ENCODE data around the gene IFNGR1. TPM values are rescaled to one million over a fixed set of nuclear protein-coding genes. Genes with fewer than 3 reads are reported as not detected.

Gene IFNGR1
- total RNA-seq, 1 experiment from 2014 or later, result 58.4 TPM

GRCh38 chr6:137246791-137247202 lies 27.6 kb upstream of the IFNGR1 start:
- peaks cover 22% of the 10 kb centered on the region for H3K4me1 Mint-ChIP-seq (ENCODE audit: insufficient read depth, unreplicated experiment)
- intact Hi-C loops (cut with micrococcal nuclease), result no loop called here
- no peaks in the 10 kb centered on the region for H3K27me3 Mint-ChIP-seq (ENCODE audit: insufficient read depth, unreplicated experiment)
- BruUV-seq (replicated peaks), result no TSS peak
- POLR2A ChIA-PET, result interaction anchor here (0.6 to 2.5 kb wide), 6 partner anchors 9 to 229 kb away, joined by 3 to 17 read pairs (median 6); no protein-coding TSS in a partner anchor
- H3K4me3 Mint-ChIP-seq (ENCODE audit: unreplicated experiment), result no peak overlapping the region
- no peaks in the 10 kb centered on the region for H3K36me3 Mint-ChIP-seq (ENCODE audit: insufficient read depth, unreplicated experiment)
- no peak for DNase-seq (ENCODE audit: unreplicated experiment)
- TF ChIP-seq, protein P1, sequence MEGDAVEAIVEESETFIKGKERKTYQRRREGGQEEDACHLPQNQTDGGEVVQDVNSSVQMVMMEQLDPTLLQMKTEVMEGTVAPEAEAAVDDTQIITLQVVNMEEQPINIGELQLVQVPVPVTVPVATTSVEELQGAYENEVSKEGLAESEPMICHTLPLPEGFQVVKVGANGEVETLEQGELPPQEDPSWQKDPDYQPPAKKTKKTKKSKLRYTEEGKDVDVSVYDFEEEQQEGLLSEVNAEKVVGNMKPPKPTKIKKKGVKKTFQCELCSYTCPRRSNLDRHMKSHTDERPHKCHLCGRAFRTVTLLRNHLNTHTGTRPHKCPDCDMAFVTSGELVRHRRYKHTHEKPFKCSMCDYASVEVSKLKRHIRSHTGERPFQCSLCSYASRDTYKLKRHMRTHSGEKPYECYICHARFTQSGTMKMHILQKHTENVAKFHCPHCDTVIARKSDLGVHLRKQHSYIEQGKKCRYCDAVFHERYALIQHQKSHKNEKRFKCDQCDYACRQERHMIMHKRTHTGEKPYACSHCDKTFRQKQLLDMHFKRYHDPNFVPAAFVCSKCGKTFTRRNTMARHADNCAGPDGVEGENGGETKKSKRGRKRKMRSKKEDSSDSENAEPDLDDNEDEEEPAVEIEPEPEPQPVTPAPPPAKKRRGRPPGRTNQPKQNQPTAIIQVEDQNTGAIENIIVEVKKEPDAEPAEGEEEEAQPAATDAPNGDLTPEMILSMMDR (IDR thresholded peaks at IDR 0.05; ENCODE audit: unreplicated experiment), result no peak
- CTCF ChIA-PET, result interaction anchor here (0.9 kb wide), 1 partner anchor 29 kb away, joined by 4 read pairs; no protein-coding TSS in a partner anchor
- no peak overlapping the region for H3K27ac Mint-ChIP-seq (ENCODE audit: low read depth, unreplicated experiment)
- H3K9me3 Mint-ChIP-seq (ENCODE audit: unreplicated experiment), result no peaks in the 10 kb centered on the region

DNA sequence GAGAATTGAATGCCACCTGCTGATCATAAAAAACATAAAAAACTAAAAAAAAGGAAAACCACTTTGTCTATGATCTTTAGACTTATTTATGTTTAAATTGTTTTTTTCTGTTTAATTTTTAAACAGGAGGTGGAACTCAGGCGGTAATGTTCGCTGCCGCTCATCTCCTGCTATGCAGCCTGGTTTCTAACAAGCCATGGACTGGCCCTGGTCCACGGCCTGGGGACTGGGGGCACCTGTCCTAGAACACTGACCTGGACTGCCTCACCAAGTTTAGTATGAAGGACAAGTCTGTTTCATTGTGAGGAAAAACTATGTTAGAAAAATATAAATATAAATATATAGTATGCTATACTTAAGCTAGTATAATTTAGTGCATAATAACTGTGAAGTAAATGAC lies 27.0 kb upstream of the IFNGR1 start:
- DNase-seq (ENCODE audit: unreplicated experiment), result no peak
- Mint-ChIP-seq H3K27me3 (ENCODE audit: insufficient read depth, unreplicated experiment) (no peaks in the 10 kb centered on the region), H3K27ac (ENCODE audit: low read depth, unreplicated experiment) (no peak overlapping the region), H3K4me3 (ENCODE audit: unreplicated experiment) (no peak overlapping the region), H3K36me3 (ENCODE audit: insufficient read depth, unreplicated experiment) (no peaks in the 10 kb centered on the region), H3K9me3 (ENCODE audit: unreplicated experiment) (no peaks in the 10 kb centered on the region), H3K4me1 (ENCODE audit: insufficient read depth, unreplicated experiment) (peaks cover 28% of the 10 kb centered on the region)
- ChIA-PET POLR2A (interaction anchor here (1.3 to 17.4 kb wide), 2 partner anchors 26 to 29 kb away, joined by 9 to 651 read pairs; partner anchors contain the start of gene IFNGR1), CTCF (interaction anchor here (0.9 kb wide), 1 partner anchor 29 kb away, joined by 4 read pairs; no protein-coding TSS in a partner anchor)
- no TSS peak for BruUV-seq (replicated peaks)
- TF ChIP-seq, protein P1 (IDR thresholded peaks at IDR 0.05; ENCODE audit: unreplicated experiment), result no peak
- intact Hi-C loops (cut with micrococcal nuclease), result no loop called here

GRCh38 chr6:137241481-137242038 lies 22.4 kb upstream of the IFNGR1 start:
- H3K4me1 Mint-ChIP-seq (ENCODE audit: insufficient read depth, unreplicated experiment), result peaks cover 57% of the 10 kb centered on the region
- no peaks in the 10 kb centered on the region for H3K9me3 Mint-ChIP-seq (ENCODE audit: unreplicated experiment)
- intact Hi-C loops (cut with micrococcal nuclease), result no loop called here
- H3K27ac Mint-ChIP-seq (ENCODE audit: low read depth, unreplicated experiment), result peak overlapping the region; percentile 92
- H3K36me3 Mint-ChIP-seq (ENCODE audit: insufficient read depth, unreplicated experiment), result no peaks in the 10 kb centered on the region
- ChIA-PET POLR2A (interaction anchor here (0.6 to 17.4 kb wide), 17 partner anchors 8 to 864 kb away, joined by 3 to 651 read pairs (median 3); partner anchors contain the start of gene IFNGR1), CTCF (interaction anchor here (0.6 to 1.9 kb wide), 3 partner anchors 21 to 75 kb away, joined by 3 to 5 read pairs (median 4); no protein-coding TSS in a partner anchor)
- no TSS peak for BruUV-seq (replicated peaks)
- DNase-seq (ENCODE audit: unreplicated experiment), result peak; percentile 55
- TF ChIP-seq, protein P1 (IDR thresholded peaks at IDR 0.05; ENCODE audit: unreplicated experiment), result no peak
- H3K4me3 Mint-ChIP-seq (ENCODE audit: unreplicated experiment), result peak overlapping the region; percentile 18
- H3K27me3 Mint-ChIP-seq (ENCODE audit: insufficient read depth, unreplicated experiment), result no peaks in the 10 kb centered on the region

DNA sequence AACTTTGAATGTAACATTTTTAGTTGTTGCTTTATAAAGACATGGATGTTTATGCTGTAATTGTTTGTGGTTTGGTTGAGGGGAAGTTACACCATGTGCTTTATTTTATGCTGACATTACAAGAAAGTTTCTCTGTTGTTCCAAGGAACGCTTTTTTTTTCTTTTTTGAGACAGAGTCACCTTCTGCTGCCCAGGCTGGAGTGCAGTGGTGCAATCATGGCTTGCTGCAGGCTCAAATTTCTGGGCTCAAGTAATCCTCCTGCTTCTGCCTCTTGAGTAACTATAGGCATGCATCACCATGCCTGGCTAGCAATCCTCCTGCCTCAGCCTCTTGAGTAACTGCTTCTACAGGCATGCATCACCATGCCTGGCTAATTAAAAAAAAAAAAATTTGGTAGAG lies 21.0 kb upstream of the IFNGR1 start:
- Mint-ChIP-seq H3K36me3 (ENCODE audit: insufficient read depth, unreplicated experiment) (no peaks in the 10 kb centered on the region), H3K9me3 (ENCODE audit: unreplicated experiment) (no peaks in the 10 kb centered on the region), H3K27ac (ENCODE audit: low read depth, unreplicated experiment) (peak overlapping the region; percentile 92), H3K4me1 (ENCODE audit: insufficient read depth, unreplicated experiment) (peaks cover 59% of the 10 kb centered on the region), H3K27me3 (ENCODE audit: insufficient read depth, unreplicated experiment) (no peaks in the 10 kb centered on the region), H3K4me3 (ENCODE audit: unreplicated experiment) (no peak overlapping the region)
- TF ChIP-seq, protein P1 (IDR thresholded peaks at IDR 0.05; ENCODE audit: unreplicated experiment), result no peak
- POLR2A ChIA-PET, result interaction anchor here (0.6 to 17.4 kb wide), 15 partner anchors 9 to 865 kb away, joined by 3 to 651 read pairs (median 3); partner anchors contain the start of gene IFNGR1
- no TSS peak for BruUV-seq (replicated peaks)
- CTCF ChIA-PET, result interaction anchor here (0.6 to 1.9 kb wide), 6 partner anchors 18 to 90 kb away, joined by 3 to 9 read pairs (median 4); no protein-coding TSS in a partner anchor
- DNase-seq (ENCODE audit: unreplicated experiment), result peak; percentile 98
- intact Hi-C loops (cut with micrococcal nuclease), result no loop called here
